Measurements from ENCODE around the gene EFL1.

EFL1 gene

GRCh38 chr15:82108489-82109078, 153.9 kb downstream of the EFL1 start:
- no peak overlapping the region for H4K91ac ChIP-seq (ENCODE audit: low read depth, low read length)
- no peak overlapping the region for H2AFZ ChIP-seq (ENCODE audit: insufficient read depth, low read length, poor library complexity)
- no peak overlapping the region for H2BK12ac ChIP-seq (ENCODE audit: low read length)
- no peak overlapping the region for H3K9ac ChIP-seq (ENCODE audit: low read length)
- H3K9me3 ChIP-seq (ENCODE audit: insufficient read depth, low read depth, low read length): no peaks in the 10 kb centered on the region
- H2BK120ac ChIP-seq (ENCODE audit: insufficient read depth, low read length, poor library complexity): no peak overlapping the region
- no peak overlapping the region for H4K8ac ChIP-seq (ENCODE audit: low read depth, low read length)
- H3K79me1 ChIP-seq (ENCODE audit: low read length): peaks cover 2% of the 10 kb centered on the region
- H3K27ac ChIP-seq (ENCODE audit: low read depth, low read length): no peak overlapping the region
- no peaks in the 10 kb centered on the region for H3K79me2 ChIP-seq (ENCODE audit: control insufficient read depth, insufficient read depth, low read length, poor library complexity)
- H3K4me3 ChIP-seq (ENCODE audit: low read depth, low read length): no peak overlapping the region
- no peak overlapping the region for H3K23ac ChIP-seq (ENCODE audit: low read length)
- H2BK5ac ChIP-seq (ENCODE audit: low read depth, low read length, poor library complexity): no peak overlapping the region
- no peaks in the 10 kb centered on the region for H3K36me3 ChIP-seq (ENCODE audit: control insufficient read depth in 1 of 2, insufficient read depth in 2 of 2, low read length in 2 of 2)
- H4K12ac ChIP-seq (ENCODE audit: low read depth, low read length): no peak overlapping the region
- no peak overlapping the region for H3K4ac ChIP-seq (ENCODE audit: low read depth, low read length)
- no peak overlapping the region for H3K14ac ChIP-seq (ENCODE audit: low read length)
- H3K18ac ChIP-seq (ENCODE audit: low read length): no peak overlapping the region
- no peak overlapping the region for H2AK5ac ChIP-seq (ENCODE audit: low read length)
- no peak overlapping the region for H3K4me2 ChIP-seq (ENCODE audit: low read length)
- DNase-seq: peak; percentile 63 to 84
- WGBS (ENCODE audit: extremely low coverage, insufficient coverage, insufficient read length): no CpG with 5 or more reads among the region's 9 CpGs
- peaks cover 5 to 7% of the 10 kb centered on the region in 2 experiments for H3K4me1 ChIP-seq (ENCODE audit: control insufficient read depth in 1 of 2, insufficient read depth in 2 of 2, low read length in 2 of 2)
- H3K27me3 ChIP-seq (ENCODE audit: insufficient read depth, low read length): no peaks in the 10 kb centered on the region

GRCh38 chr15:82106679-82107078, 155.9 kb downstream of the EFL1 start:
- no CpG with 5 or more reads among the region's 5 CpGs for WGBS (ENCODE audit: extremely low coverage, insufficient coverage, insufficient read length)
- no peak overlapping the region for H3K9ac ChIP-seq (ENCODE audit: low read length)
- H3K4ac ChIP-seq (ENCODE audit: low read depth, low read length): no peak overlapping the region

GRCh38 chr15:82105451-82106215, 156.9 kb downstream of the EFL1 start:
- Histone ChIP-seq H3K23ac (ENCODE audit: low read length) (no peak overlapping the region), H4K12ac (ENCODE audit: low read depth, low read length) (no peak overlapping the region), H2BK12ac (ENCODE audit: low read length) (peak overlapping the region; percentile 52), H3K4me2 (ENCODE audit: low read length) (no peak overlapping the region), H3K14ac (ENCODE audit: low read length) (no peak overlapping the region), H3K4me3 (ENCODE audit: low read depth, low read length) (no peak overlapping the region), H2BK5ac (ENCODE audit: low read depth, low read length, poor library complexity) (no peak overlapping the region), H4K8ac (ENCODE audit: low read depth, low read length) (no peak overlapping the region), H2AFZ (ENCODE audit: insufficient read depth, low read length, poor library complexity) (no peak overlapping the region), H3K4me1 (ENCODE audit: control insufficient read depth in 1 of 2, insufficient read depth in 2 of 2, low read length in 2 of 2) (peaks cover 5 to 7% of the 10 kb centered on the region in 2 experiments), H3K27ac (ENCODE audit: low read depth, low read length) (no peak overlapping the region), H3K9ac (ENCODE audit: low read length) (no peak overlapping the region), H3K9me3 (ENCODE audit: insufficient read depth, low read depth, low read length) (no peaks in the 10 kb centered on the region), H3K4ac (ENCODE audit: low read depth, low read length) (no peak overlapping the region), H3K79me1 (ENCODE audit: low read length) (peaks cover 2% of the 10 kb centered on the region), H2BK120ac (ENCODE audit: insufficient read depth, low read length, poor library complexity) (no peak overlapping the region), H2AK5ac (ENCODE audit: low read length) (peak overlapping the region; percentile 62), H3K18ac (ENCODE audit: low read length) (no peak overlapping the region), H4K91ac (ENCODE audit: low read depth, low read length) (no peak overlapping the region), H3K79me2 (ENCODE audit: control insufficient read depth, insufficient read depth, low read length, poor library complexity) (no peaks in the 10 kb centered on the region), H3K27me3 (ENCODE audit: insufficient read depth, low read length) (no peaks in the 10 kb centered on the region), H3K36me3 (ENCODE audit: control insufficient read depth in 1 of 2, insufficient read depth in 2 of 2, low read length in 2 of 2) (no peaks in the 10 kb centered on the region)
- no CpG with 5 or more reads among the region's 7 CpGs for whole genome bisulfite sequencing (ENCODE audit: extremely low coverage, insufficient coverage, insufficient read length)
- DNase-seq: peak; percentile 84 to 94

More at GRCh38 chr15:82106679-82107078, 155.9 kb downstream of the EFL1 start:
- Histone ChIP-seq H2BK120ac (ENCODE audit: insufficient read depth, low read length, poor library complexity) (no peak overlapping the region), H2AK5ac (ENCODE audit: low read length) (no peak overlapping the region), H2AFZ (ENCODE audit: insufficient read depth, low read length, poor library complexity) (no peak overlapping the region), H3K23ac (ENCODE audit: low read length) (no peak overlapping the region), H4K8ac (ENCODE audit: low read depth, low read length) (no peak overlapping the region), H4K12ac (ENCODE audit: low read depth, low read length) (no peak overlapping the region), H3K4me1 (ENCODE audit: control insufficient read depth in 1 of 2, insufficient read depth in 2 of 2, low read length in 2 of 2) (peaks cover 5 to 7% of the 10 kb centered on the region in 2 experiments), H3K18ac (ENCODE audit: low read length) (no peak overlapping the region), H3K27me3 (ENCODE audit: insufficient read depth, low read length) (no peaks in the 10 kb centered on the region), H2BK5ac (ENCODE audit: low read depth, low read length, poor library complexity) (no peak overlapping the region), H2BK12ac (ENCODE audit: low read length) (no peak overlapping the region), H3K14ac (ENCODE audit: low read length) (no peak overlapping the region), H3K4me2 (ENCODE audit: low read length) (no peak overlapping the region), H3K27ac (ENCODE audit: low read depth, low read length) (no peak overlapping the region), H3K9me3 (ENCODE audit: insufficient read depth, low read depth, low read length) (no peaks in the 10 kb centered on the region), H4K91ac (ENCODE audit: low read depth, low read length) (no peak overlapping the region), H3K79me2 (ENCODE audit: control insufficient read depth, insufficient read depth, low read length, poor library complexity) (no peaks in the 10 kb centered on the region), H3K4me3 (ENCODE audit: low read depth, low read length) (no peak overlapping the region), H3K36me3 (ENCODE audit: control insufficient read depth in 1 of 2, insufficient read depth in 2 of 2, low read length in 2 of 2) (no peaks in the 10 kb centered on the region), H3K79me1 (ENCODE audit: low read length) (peaks cover 2% of the 10 kb centered on the region)
- DNase-seq: peak; percentile 19 to 60

- Histone ChIP-seq H2AFZ (ENCODE audit: insufficient read depth, low read length, poor library complexity) (no peak overlapping the region), H4K8ac (ENCODE audit: low read depth, low read length) (no peak overlapping the region), H3K4me2 (ENCODE audit: low read length) (no peak overlapping the region), H2AK5ac (ENCODE audit: low read length) (no peak overlapping the region), H3K4me3 (ENCODE audit: low read depth, low read length) (no peak overlapping the region), H4K12ac (ENCODE audit: low read depth, low read length) (no peak overlapping the region), H2BK12ac (ENCODE audit: low read length) (no peak overlapping the region), H3K27ac (ENCODE audit: low read depth, low read length) (no peak overlapping the region), H3K14ac (ENCODE audit: low read length) (no peak overlapping the region), H3K79me2 (ENCODE audit: control insufficient read depth, insufficient read depth, low read length, poor library complexity) (no peaks in the 10 kb centered on the region), H3K18ac (ENCODE audit: low read length) (no peak overlapping the region), H3K79me1 (ENCODE audit: low read length) (peaks cover 2% of the 10 kb centered on the region), H3K36me3 (ENCODE audit: control insufficient read depth in 1 of 2, insufficient read depth in 2 of 2, low read length in 2 of 2) (no peaks in the 10 kb centered on the region), H3K9me3 (ENCODE audit: insufficient read depth, low read depth, low read length) (no peaks in the 10 kb centered on the region), H3K27me3 (ENCODE audit: insufficient read depth, low read length) (no peaks in the 10 kb centered on the region), H2BK120ac (ENCODE audit: insufficient read depth, low read length, poor library complexity) (no peak overlapping the region), H4K91ac (ENCODE audit: low read depth, low read length) (no peak overlapping the region), H3K4ac (ENCODE audit: low read depth, low read length) (no peak overlapping the region), H3K23ac (ENCODE audit: low read length) (no peak overlapping the region), H2BK5ac (ENCODE audit: low read depth, low read length, poor library complexity) (no peak overlapping the region), H3K4me1 (ENCODE audit: control insufficient read depth in 1 of 2, insufficient read depth in 2 of 2, low read length in 2 of 2) (peaks cover 5 to 7% of the 10 kb centered on the region in 2 experiments), H3K9ac (ENCODE audit: low read length) (no peak overlapping the region)
- WGBS (ENCODE audit: extremely low coverage, insufficient coverage, insufficient read length): no CpG with 5 or more reads among the region's 6 CpGs
- no peak for DNase-seq
Observed at GRCh38 chr15:82103468-82103867, 159.1 kb downstream of the EFL1 start.

Data from trophoblast cell (in vitro differentiated cells and primary cell).